Measurements from ENCODE around the gene PCAT6.

DNA sequence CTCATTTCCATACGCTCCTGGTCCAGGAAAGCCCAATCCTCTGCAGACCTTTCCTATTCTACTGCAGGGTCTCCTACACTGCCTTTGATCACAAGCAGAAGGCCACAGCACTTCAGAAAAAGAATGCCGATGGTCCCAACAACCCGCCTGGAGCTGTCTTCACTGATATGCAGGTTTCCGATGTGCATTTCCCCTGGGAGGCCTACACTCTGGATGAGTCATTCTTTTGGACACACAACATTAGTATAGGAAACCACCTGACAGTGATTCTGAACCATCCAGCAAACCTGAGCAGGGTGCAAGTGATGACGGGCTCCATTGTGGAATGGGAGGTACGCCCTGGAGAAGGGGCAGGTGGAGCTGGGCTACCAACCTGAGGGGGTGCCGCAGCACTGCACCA lies 15.0 kb downstream of the PCAT6 start:
- no peak for TF ChIP-seq POLR2A (IDR thresholded peaks at IDR 0.05)
- TF ChIP-seq, protein P1, sequence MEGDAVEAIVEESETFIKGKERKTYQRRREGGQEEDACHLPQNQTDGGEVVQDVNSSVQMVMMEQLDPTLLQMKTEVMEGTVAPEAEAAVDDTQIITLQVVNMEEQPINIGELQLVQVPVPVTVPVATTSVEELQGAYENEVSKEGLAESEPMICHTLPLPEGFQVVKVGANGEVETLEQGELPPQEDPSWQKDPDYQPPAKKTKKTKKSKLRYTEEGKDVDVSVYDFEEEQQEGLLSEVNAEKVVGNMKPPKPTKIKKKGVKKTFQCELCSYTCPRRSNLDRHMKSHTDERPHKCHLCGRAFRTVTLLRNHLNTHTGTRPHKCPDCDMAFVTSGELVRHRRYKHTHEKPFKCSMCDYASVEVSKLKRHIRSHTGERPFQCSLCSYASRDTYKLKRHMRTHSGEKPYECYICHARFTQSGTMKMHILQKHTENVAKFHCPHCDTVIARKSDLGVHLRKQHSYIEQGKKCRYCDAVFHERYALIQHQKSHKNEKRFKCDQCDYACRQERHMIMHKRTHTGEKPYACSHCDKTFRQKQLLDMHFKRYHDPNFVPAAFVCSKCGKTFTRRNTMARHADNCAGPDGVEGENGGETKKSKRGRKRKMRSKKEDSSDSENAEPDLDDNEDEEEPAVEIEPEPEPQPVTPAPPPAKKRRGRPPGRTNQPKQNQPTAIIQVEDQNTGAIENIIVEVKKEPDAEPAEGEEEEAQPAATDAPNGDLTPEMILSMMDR (IDR thresholded peaks at IDR 0.05), result no peak
